Endothelial cell of umbilical vein (primary cell): ENCODE results near the gene SLC20A1. TPM values are rescaled to one million over a fixed set of nuclear protein-coding genes. Genes with fewer than 3 reads are reported as not detected.
A peak's percentile ranks its signal among the peaks of the same experiment; 100 is the strongest.

ENCODE experiments used
- BruUV-seq: library from RNA; stranded (reverse); fragments of 400-500 nt; replicated peaks from 2 replicates; lab custom pipeline; 2021; lab: Mats Ljungman, UMichigan
- CTCF ChIA-PET: fragments of 300-600, 350-600 bp; sonication (Branson Sonifier 250); formaldehyde crosslinking; loops from one replicate; lab custom pipeline; 2021; ENCODE audit warnings: antibody characterized with exemption, inconsistent platforms; lab: Charles Lee
- POLR2A ChIA-PET: fragments of 300-600, 350-600 bp; sonication (Branson Sonifier 250); formaldehyde crosslinking; loops from one replicate; lab custom pipeline; 2021; ENCODE audit warnings: antibody characterized with exemption, inconsistent platforms; lab: Charles Lee
- DNase-seq: peaks from one replicate; pipeline ENCODE4 v3.0.0-alpha.2; 2011; ENCODE audit warnings: low read depth, low spot score
- FAIRE-seq: peaks from 2 replicates; lab custom pipeline; 2011; peaks lifted over from hg19 to GRCh38; lab: Jason Lieb, UNC
- H2AFZ ChIP-seq: 2 replicates; pipeline ENCODE4 v1.6.0; 2012; ENCODE audit warnings: low read depth, low read length, control low read depth, inconsistent platforms
- H3K27ac ChIP-seq: 2 replicates; pipeline ENCODE4 v1.5.1; 2011; ENCODE audit warnings: low read depth, mild to moderate bottlenecking, control low read depth, low read length, moderate library complexity; ENCODE audit not compliant: insufficient read depth
- H3K27me3 ChIP-seq, 2 experiments: 2 replicates each; pipeline versions ENCODE4 v1.6.0 to v1.6.1; 2011; ENCODE audit warnings: low read length in 2 of 2, mixed read lengths in 1 of 2; ENCODE audit not compliant: control insufficient read depth in 2 of 2, insufficient read depth in 2 of 2
- H3K36me3 ChIP-seq, 2 experiments: 2 replicates in 1 of 2; 3 replicates in 1 of 2; pipeline ENCODE4 v1.5.1; 2011; ENCODE audit warnings: low read length in 2 of 2, mild to moderate bottlenecking in 1 of 2, moderate library complexity in 1 of 2; ENCODE audit not compliant: control insufficient read depth in 2 of 2, insufficient read depth in 2 of 2; ENCODE audit errors: extremely low read depth in 1 of 2
- H3K4me1 ChIP-seq: 3 replicates; pipeline ENCODE4 v1.5.1; 2011; ENCODE audit warnings: mild to moderate bottlenecking, low read length; ENCODE audit not compliant: control insufficient read depth, insufficient read depth; ENCODE audit errors: extremely low read depth
- H3K4me2 ChIP-seq: 2 replicates; pipeline ENCODE4 v1.6.1; 2011; ENCODE audit warnings: low read length, control low read depth, mixed read lengths; ENCODE audit not compliant: insufficient read depth
- H3K4me3 ChIP-seq, 3 experiments: fragments of 200-600 bp in 1 of 3; sonication (generic), shearing (Covaris generic) in 1 of 3; replicated peaks in 1 of 3; 2 replicates each; pipeline ENCODE4 v1.5.1; 2011 to 2016; ENCODE audit warnings: control low read depth in 3 of 3, low read length in 3 of 3, mild to moderate bottlenecking in 2 of 3, inconsistent platforms in 1 of 3, low read depth in 1 of 3, moderate library complexity in 1 of 3; ENCODE audit not compliant: insufficient read depth in 1 of 3
- H3K79me2 ChIP-seq: 2 replicates; pipeline ENCODE4 v1.6.0; 2012; ENCODE audit warnings: low read length, inconsistent platforms; ENCODE audit not compliant: control insufficient read depth, insufficient read depth
- H3K9ac ChIP-seq: replicated peaks from 2 replicates; pipeline ENCODE3; 2011; ENCODE audit warnings: low read length, control low read depth; ENCODE audit not compliant: insufficient read depth; ENCODE audit errors: extremely low read depth
- H3K9me1 ChIP-seq: replicated peaks from 3 replicates; pipeline ENCODE4 v1.6.0; 2011; ENCODE audit warnings: mild to moderate bottlenecking, low read length; ENCODE audit not compliant: control insufficient read depth, insufficient read depth; ENCODE audit errors: extremely low read depth
- H3K9me3 ChIP-seq: replicated peaks from 2 replicates; pipeline ENCODE4 v1.5.1; 2012; ENCODE audit warnings: low read length, inconsistent platforms; ENCODE audit not compliant: control insufficient read depth, insufficient read depth
- H4K20me1 ChIP-seq: replicated peaks from 2 replicates; pipeline ENCODE3; 2011; ENCODE audit warnings: mild to moderate bottlenecking, low read length; ENCODE audit not compliant: control insufficient read depth, insufficient read depth; ENCODE audit errors: extremely low read depth
- CTCF ChIP-seq, 2 donors: IDR thresholded peaks; 1 replicate in 1 of 2; 2 replicates in 1 of 2; pipeline ENCODE4 v1.5.1; 2011; ENCODE audit warnings: low read length in 2 of 2, mild to moderate bottlenecking in 2 of 2, moderate library complexity in 2 of 2, control low read depth in 1 of 2, inconsistent platforms in 1 of 2, low read depth in 1 of 2; ENCODE audit not compliant: insufficient read depth in 1 of 2; ENCODE audit errors: extremely low read depth in 1 of 2
- EZH2 ChIP-seq: IDR thresholded peaks from 2 replicates; pipeline ENCODE4 v1.6.1; 2012; ENCODE audit warnings: borderline replicate concordance, low read depth, mild to moderate bottlenecking, moderate library complexity, low read length, inconsistent platforms; ENCODE audit not compliant: severe bottlenecking
- FOS ChIP-seq: IDR thresholded peaks from 2 replicates; pipeline ENCODE4 v1.6.1; 2011; ENCODE audit warnings: mild to moderate bottlenecking, low read length, moderate library complexity, borderline replicate concordance; ENCODE audit not compliant: insufficient read depth
- GATA2 ChIP-seq: IDR thresholded peaks from 2 replicates; pipeline ENCODE4 v1.7.0; 2011; ENCODE audit warnings: low read depth, mild to moderate bottlenecking, moderate library complexity, mixed read lengths, low read length; ENCODE audit not compliant: insufficient read length, insufficient read depth
- JUN ChIP-seq: IDR thresholded peaks from 2 replicates; pipeline ENCODE4 v1.6.1; 2011; ENCODE audit warnings: borderline replicate concordance, low read depth; ENCODE audit not compliant: insufficient read length, insufficient read depth
- MAX ChIP-seq: IDR thresholded peaks from 2 replicates; pipeline ENCODE4 v1.6.1; 2011; ENCODE audit not compliant: insufficient read depth, insufficient read length
- MYC ChIP-seq: IDR thresholded peaks from one replicate; pipeline ENCODE4 v1.6.1; 2011; ENCODE audit warnings: mild to moderate bottlenecking, low read depth, low read length
- POLR2A ChIP-seq: IDR thresholded peaks from 2 replicates; pipeline ENCODE4 v1.6.1; 2012; ENCODE audit warnings: low read depth, mild to moderate bottlenecking, control low read depth, low read length
- POLR2AphosphoS5 ChIP-seq: IDR thresholded peaks from 2 replicates; pipeline ENCODE4 v1.6.1; 2012; ENCODE audit warnings: low read depth, mild to moderate bottlenecking, control low read depth, low read length, moderate library complexity; ENCODE audit not compliant: insufficient read depth
- dilution Hi-C: fragments of 300-500 bp; cut with MboI; formaldehyde crosslinking; loops from one replicate; pipeline ENCODE4 v1.15.0; 2019; ENCODE audit warnings: low sequenced_read_pairs; ENCODE audit not compliant: extremely low pct_ligation_motif_present
- intact Hi-C: fragments of 100-400 bp; cut with micrococcal nuclease; formaldehyde crosslinking; loops from one replicate; pipeline ENCODE4 v1.10.0; 2022
- polyA plus RNA-seq, 4 experiments: library from polyadenylated mRNA; depleted of rRNA in 3 of 4; stranded (reverse) in 3 of 4; unstranded in 1 of 4; fragments of >200 nt; gene quantifications; 2 replicates each; pipeline versions ENCODE4 v1.2.1 to v1.2.3, GENCODE V29; 2011 to 2012; ENCODE audit warnings: missing spikeins in 1 of 4
- total RNA-seq: library from RNA; stranded (reverse); gene quantifications from 2 replicates; pipeline ENCODE4 v1.2.3, GENCODE V29; 2021

SLC20A1 gene
- total and polyA plus RNA-seq, 2 donors (not counting 3 experiments of a cell fraction or from before 2014, with no cell fraction given), result 52.7 to 149 TPM

DNA sequence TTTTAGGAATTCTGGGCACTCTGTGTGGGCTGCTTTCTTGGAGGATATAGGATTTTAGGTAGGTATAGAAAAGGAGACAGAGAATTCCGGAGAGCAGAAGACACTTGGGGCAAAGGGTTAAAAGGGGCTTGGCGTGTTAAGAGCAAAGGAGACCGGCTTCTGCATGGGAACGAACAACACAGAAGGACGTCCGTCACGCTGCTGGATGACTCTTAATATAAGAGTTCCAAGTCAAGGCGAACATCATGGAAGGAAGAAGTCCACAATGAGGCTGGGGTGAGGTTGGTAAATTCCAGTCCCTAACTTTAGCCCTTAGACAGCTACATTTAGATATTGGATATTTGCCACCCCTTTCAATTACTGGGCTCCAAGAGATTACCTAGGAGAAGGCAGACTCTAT, 15.9 kb upstream of the SLC20A1 start:
- FAIRE-seq, result no peak
- no peaks in the 10 kb centered on the region for H4K20me1 ChIP-seq
- peak overlapping the region; percentile 83 for H3K27ac ChIP-seq
- TF ChIP-seq MAX (no peak), JUN (no peak), GATA2 (no peak), CTCF (IDR thresholded peaks at IDR 0.05; ENCODE audit: extremely low read depth in 1 of 2, insufficient read depth in 1 of 2, low read depth in 1 of 2, low read length in 2 of 2) (no peak), POLR2A (no peak), EZH2 (no peak), POLR2AphosphoS5 (no peak), FOS (no peak), MYC (no peak)
- no peak overlapping the region for H3K4me3 ChIP-seq
- H3K4me1 ChIP-seq, result peaks cover 66% of the 10 kb centered on the region
- H3K79me2 ChIP-seq, result no peaks in the 10 kb centered on the region
- no TSS peak for BruUV-seq
- H3K9ac ChIP-seq, result peak overlapping the region; percentile 27
- DNase-seq, result no peak
- ChIA-PET POLR2A (interaction anchor here (0.9 to 1.3 kb wide), 2 partner anchors 11 to 16 kb away, joined by 3 to 4 read pairs; partner anchors contain the start of gene SLC20A1), CTCF (interaction anchor here (0.7 to 8.9 kb wide), 10 partner anchors 9 to 97 kb away, joined by 3 to 171 read pairs (median 6); partner anchors contain the start of gene SLC20A1)
- H3K4me2 ChIP-seq, result peak overlapping the region; percentile 29
- no peaks in the 10 kb centered on the region for H3K9me3 ChIP-seq
- no peaks in the 10 kb centered on the region for H3K27me3 ChIP-seq
- no peaks in the 10 kb centered on the region for H3K9me1 ChIP-seq
- intact Hi-C loops (loop anchor here (5.0 kb wide), 1 partner anchor 32 kb away; no protein-coding TSS in a partner anchor), dilution Hi-C loops (no loop called here)
- H2AFZ ChIP-seq, result peak overlapping the region; percentile 93
- H3K36me3 ChIP-seq, result no peaks in the 10 kb centered on the region
